ENCODE data around the gene SMPD2. TPM values are rescaled to one million over a fixed set of nuclear protein-coding genes. Genes with fewer than 3 reads are reported as not detected.

SMPD2 gene
- total RNA-seq, 1 donor from 2014 or later, result 4.9 TPM

GRCh38 chr6:109485266-109485935 is 44.9 kb downstream of the SMPD2 start:
- DNase-seq (ENCODE audit: low read depth in 2 of 2), result no peak

GRCh38 chr6:109486068-109486467 is 45.5 kb downstream of the SMPD2 start:
- DNase-seq (ENCODE audit: low read depth in 2 of 2), result no peak

- DNase-seq (ENCODE audit: low read depth in 2 of 2), result no peak
Observed at GRCh38 chr6:109488001-109488400, 47.5 kb downstream of the SMPD2 start.

GRCh38 chr6:109490713-109491112 is 50.2 kb downstream of the SMPD2 start:
- no peak for DNase-seq (ENCODE audit: low read depth in 2 of 2)

GRCh38 chr6:109491207-109491938 is 50.8 kb downstream of the SMPD2 start:
- no peak for DNase-seq (ENCODE audit: low read depth in 2 of 2)

Other genes with a start within 250 kb of the SMPD2 start
- gene CD164, start 58.3 kb upstream of the SMPD2 start, total RNA-seq, result 122 and 135 TPM in 2 replicates
- 0.39 and 0.76 TPM in 2 replicates for gene PPIL6, start 96 bp upstream of the SMPD2 start, total RNA-seq
- 16.8 and 19.5 TPM in 2 replicates for gene MICAL1, start 15.0 kb downstream of the SMPD2 start, total RNA-seq
- gene ZBTB24, start 42.5 kb downstream of the SMPD2 start, total RNA-seq, result 4.1 and 4.4 TPM in 2 replicates

Measured in dermis microvascular lymphatic vessel endothelial cell (primary cell).